HUDEP-2 (cell line): ENCODE data around the gene PKM.
A peak's percentile ranks its signal among the peaks of the same experiment; 100 is the strongest.

Source experiments
- DNase-seq, 76 experiments: peaks; one replicate each; lab custom pipeline; 2025; ENCODE audit not compliant: unreplicated experiment in 76 of 76; lab: John Stamatoyannopoulos, UW

Gene PKM

GRCh38 chr15:72161361-72162132 is 69.4 kb downstream of the PKM start:
- DNase-seq = no peak

DNA sequence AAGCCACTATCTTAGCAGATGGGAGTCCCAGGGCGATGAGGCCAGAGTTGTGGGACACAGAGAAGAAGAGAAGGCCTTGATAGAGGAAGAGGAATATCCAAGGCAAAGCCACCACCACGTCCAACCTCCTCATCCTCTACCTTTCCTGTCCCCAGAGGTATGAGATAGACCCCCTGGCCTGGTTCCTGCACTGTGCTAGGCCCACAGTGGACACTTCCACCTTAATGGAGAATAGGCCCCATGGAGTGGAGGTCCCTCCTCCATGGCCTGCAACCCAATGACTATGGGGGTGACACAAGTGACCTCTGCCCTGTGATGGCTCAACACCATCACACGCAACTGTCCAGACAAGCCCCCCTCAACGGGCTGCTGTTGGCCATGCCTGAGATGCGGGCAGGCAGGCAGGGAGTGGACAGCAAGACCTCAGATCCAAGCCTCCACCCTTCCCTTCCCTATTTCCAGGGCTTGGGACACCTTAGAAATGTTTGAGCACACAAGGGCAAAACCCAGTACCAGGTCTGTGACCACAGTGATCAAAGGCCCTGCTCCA is 70.2 kb downstream of the PKM start:
- DNase-seq = no peak

DNA sequence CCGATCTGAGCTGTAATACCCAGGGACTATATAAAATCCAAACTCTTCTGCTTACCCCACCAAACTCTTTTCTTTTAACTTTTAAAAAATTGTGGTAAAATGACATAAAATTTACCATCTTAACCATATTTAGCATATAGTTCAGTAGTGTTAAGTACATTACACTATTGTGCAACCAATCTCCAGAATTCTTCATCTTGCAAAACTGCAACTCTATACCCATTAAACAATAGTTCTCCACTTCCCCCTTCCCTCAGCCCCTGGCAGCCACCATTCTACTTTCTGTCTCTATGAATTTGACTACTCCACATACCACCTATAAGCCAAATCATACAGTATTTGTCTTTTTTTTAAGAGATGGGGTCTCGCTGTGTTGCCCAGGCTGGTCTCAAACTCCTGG is 74.1 kb downstream of the PKM start:
- DNase-seq = no peak

- peak in 67 of 76 experiments; percentile 3 to 81 (median 54) for DNase-seq
Measured at GRCh38 chr15:72155635-72156616, 75.1 kb downstream of the PKM start.

GRCh38 chr15:72155003-72155621 is 75.9 kb downstream of the PKM start:
- no peak for DNase-seq

GRCh38 chr15:72154316-72154715 is 76.7 kb downstream of the PKM start:
- DNase-seq = no peak

GRCh38 chr15:72153269-72154000 is 77.6 kb downstream of the PKM start:
- DNase-seq = no peak
